GM19452 (cell line): Measurements from ENCODE around the gene ZNF841.
"Not testable (repeated sequence)": the region's sequence is repeated elsewhere in the genome, so short reads cannot be mapped to it uniquely, and the experiment has no call there.

ENCODE experiments used
- ATAC-seq: cut with Tn5 transposase; IDR thresholded peaks from one replicate; pipeline ENCODE4 v1.9.1; 2021; ENCODE audit not compliant: unreplicated experiment

The ZNF841 gene

GRCh38 chr19:52069653-52070052 lies 25.9 kb downstream of the ZNF841 start:
- no peak for ATAC-seq

- no peak for ATAC-seq
Observed at GRCh38 chr19:52066258-52066863, 29.2 kb downstream of the ZNF841 start.

- no peak for ATAC-seq
Observed at GRCh38 chr19:52065399-52065798, 30.2 kb downstream of the ZNF841 start.

GRCh38 chr19:52056480-52056879 lies 39.1 kb downstream of the ZNF841 start:
- not testable (repeated sequence) for ATAC-seq

- ATAC-seq: not testable (repeated sequence)
Observed at GRCh38 chr19:52051736-52052135, 43.8 kb downstream of the ZNF841 start.

- ATAC-seq: peak; percentile 88
Observed at GRCh38 chr19:52048555-52049501, 46.7 kb downstream of the ZNF841 start, which contains the start of gene ZNF432. Gene ZNF432, minus strand, starts transcription at chr19:52048838. Its CDS starts 1,970 bp downstream, at chr19:52046868.

GRCh38 chr19:52039169-52039568 lies 56.4 kb downstream of the ZNF841 start:
- no peak for ATAC-seq

- ATAC-seq: no peak
Observed at GRCh38 chr19:52034051-52034728, 61.4 kb downstream of the ZNF841 start.

- peak; percentile 26 for ATAC-seq
Observed at GRCh38 chr19:52028780-52029123, 66.8 kb downstream of the ZNF841 start.

GRCh38 chr19:52028027-52028779 lies 67.4 kb downstream of the ZNF841 start, which contains the start of gene ZNF614:
Gene ZNF614, minus strand, starts transcription at chr19:52028379. Its CDS starts 2,634 bp downstream, at chr19:52025745.
- ATAC-seq: peak; percentile 94

- ATAC-seq: not testable (repeated sequence)
Observed at GRCh38 chr19:52026255-52026990, 69.1 kb downstream of the ZNF841 start.

- not testable (repeated sequence) for ATAC-seq
Observed at GRCh38 chr19:52024478-52024877, 71.1 kb downstream of the ZNF841 start.

- ATAC-seq: no peak
Observed at GRCh38 chr19:52022193-52022592, 73.4 kb downstream of the ZNF841 start.

GRCh38 chr19:52020506-52020905 lies 75.1 kb downstream of the ZNF841 start:
- ATAC-seq: no peak
